Left lobe of liver (tissue), 2 donors: Measurements from ENCODE around the gene PHF19. TPM values are rescaled to one million over a fixed set of nuclear protein-coding genes. Genes with fewer than 3 reads are reported as not detected.

Experiments
- ATAC-seq: fragments of 200-7000 bp; cut with Tn5 transposase; one replicate; pipeline ENCODE4 v1.9.1; 2020; ENCODE audit warnings: mild to moderate bottlenecking, moderate library complexity
- DNase-seq: peaks from one replicate; pipeline ENCODE4 v3.0.0-alpha.2; 2020; ENCODE audit warnings: low spot score
- total RNA-seq: library from RNA; stranded (reverse); gene quantifications from one replicate; pipeline ENCODE4 v1.2.1, GENCODE V29; 2021
- donor health status: DM: no; HTN: no; CAD: no; lungs with moderate emphysema.
- donor health status: DM: no; HTN: yes; CAD: no.

PHF19 gene
- total RNA-seq, 1 donor from 2014 or later = 2.4 TPM

- DNase-seq (no peak), ATAC-seq (no peak)
Measured at GRCh38 chr9:120892748-120893610, 16.0 kb upstream of the PHF19 start.

- ATAC-seq (no peak), DNase-seq (no peak)
Measured at GRCh38 chr9:120891884-120892747, 15.1 kb upstream of the PHF19 start.

GRCh38 chr9:120891245-120891883 is 14.4 kb upstream of the PHF19 start:
- DNase-seq (no peak), ATAC-seq (no peak)

GRCh38 chr9:120890320-120891244 is 13.6 kb upstream of the PHF19 start:
- ATAC-seq (no peak), DNase-seq (no peak)

- ATAC-seq = no peak
- no peak for DNase-seq
Measured at GRCh38 chr9:120889606-120890271, 12.8 kb upstream of the PHF19 start.

- ATAC-seq (no peak), DNase-seq (no peak)
Measured at GRCh38 chr9:120888626-120889025, 11.6 kb upstream of the PHF19 start.

GRCh38 chr9:120886490-120886967 is 9.5 kb upstream of the PHF19 start:
- DNase-seq (no peak), ATAC-seq (no peak)

- DNase-seq (no peak), ATAC-seq (no peak)
Measured at GRCh38 chr9:120885958-120886357, 9.0 kb upstream of the PHF19 start.

GRCh38 chr9:120885457-120885856 is 8.5 kb upstream of the PHF19 start:
- DNase-seq = no peak
- no peak for ATAC-seq

GRCh38 chr9:120883608-120883996 is 6.6 kb upstream of the PHF19 start:
- ATAC-seq = no peak
- no peak for DNase-seq

- DNase-seq (no peak), ATAC-seq (no peak)
Measured at GRCh38 chr9:120882935-120883607, 6.1 kb upstream of the PHF19 start.

- no peak for ATAC-seq
- no peak for DNase-seq
Measured at GRCh38 chr9:120879446-120879845, 2.5 kb upstream of the PHF19 start.

GRCh38 chr9:120878188-120879130 is 1.5 kb upstream of the PHF19 start:
- DNase-seq (no peak), ATAC-seq (no peak)

- DNase-seq (peak; percentile 62), ATAC-seq (peak; percentile 57)
Measured at GRCh38 chr9:120877276-120878034, 467 bp upstream of the PHF19 start.

- ATAC-seq (peak; percentile 75), DNase-seq (peak; percentile 71)
Measured at GRCh38 chr9:120875954-120876841, 790 bp downstream of the PHF19 start.

GRCh38 chr9:120875643-120875953 is 1.4 kb downstream of the PHF19 start:
- ATAC-seq (no peak), DNase-seq (no peak)
